B cell (primary cell): ENCODE data around the gene ZCCHC7.

Experiments used
- EZH2 ChIP-seq: IDR thresholded peaks from 2 replicates; pipeline ENCODE4 v1.6.1; 2012; ENCODE audit warnings: borderline replicate concordance, low read depth, mild to moderate bottlenecking, moderate library complexity, low read length; ENCODE audit not compliant: insufficient read depth, poor library complexity, severe bottlenecking
- TF ChIP-seq, protein P1 (sequence below): fragments of 200-600 bp; IDR thresholded peaks from one replicate; pipeline ENCODE4 v1.8.0; 2022; ENCODE audit warnings: antibody characterized with exemption, mild to moderate bottlenecking

DNA sequence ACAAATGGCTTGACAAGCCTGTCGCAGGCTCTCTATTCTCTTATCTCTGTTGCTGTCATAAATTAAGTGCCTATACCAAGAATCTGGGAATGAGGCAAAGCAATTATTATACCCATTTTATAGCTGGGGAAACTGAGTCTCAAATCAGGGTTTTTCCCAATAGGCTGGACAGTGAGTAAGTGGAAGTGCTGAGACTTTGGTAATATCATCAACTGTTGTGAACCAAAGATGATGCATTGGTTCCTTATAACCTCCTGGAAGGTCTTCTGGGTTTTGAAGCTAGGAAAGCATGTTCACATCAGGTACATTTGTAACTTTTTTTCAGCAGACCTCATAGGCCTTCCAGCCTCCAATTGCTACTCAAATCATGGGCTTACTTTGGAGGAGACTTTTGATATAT is 25.6 kb upstream of the ZCCHC7 start:
- TF ChIP-seq, protein P1, sequence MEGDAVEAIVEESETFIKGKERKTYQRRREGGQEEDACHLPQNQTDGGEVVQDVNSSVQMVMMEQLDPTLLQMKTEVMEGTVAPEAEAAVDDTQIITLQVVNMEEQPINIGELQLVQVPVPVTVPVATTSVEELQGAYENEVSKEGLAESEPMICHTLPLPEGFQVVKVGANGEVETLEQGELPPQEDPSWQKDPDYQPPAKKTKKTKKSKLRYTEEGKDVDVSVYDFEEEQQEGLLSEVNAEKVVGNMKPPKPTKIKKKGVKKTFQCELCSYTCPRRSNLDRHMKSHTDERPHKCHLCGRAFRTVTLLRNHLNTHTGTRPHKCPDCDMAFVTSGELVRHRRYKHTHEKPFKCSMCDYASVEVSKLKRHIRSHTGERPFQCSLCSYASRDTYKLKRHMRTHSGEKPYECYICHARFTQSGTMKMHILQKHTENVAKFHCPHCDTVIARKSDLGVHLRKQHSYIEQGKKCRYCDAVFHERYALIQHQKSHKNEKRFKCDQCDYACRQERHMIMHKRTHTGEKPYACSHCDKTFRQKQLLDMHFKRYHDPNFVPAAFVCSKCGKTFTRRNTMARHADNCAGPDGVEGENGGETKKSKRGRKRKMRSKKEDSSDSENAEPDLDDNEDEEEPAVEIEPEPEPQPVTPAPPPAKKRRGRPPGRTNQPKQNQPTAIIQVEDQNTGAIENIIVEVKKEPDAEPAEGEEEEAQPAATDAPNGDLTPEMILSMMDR: no peak
- TF ChIP-seq EZH2: no peak
